Keratinocyte (primary cell): Measurements from ENCODE around the gene PLPP4. TPM values are rescaled to one million over a fixed set of nuclear protein-coding genes. Genes with fewer than 3 reads are reported as not detected.
A peak's percentile ranks its signal among the peaks of the same experiment; 100 is the strongest.

Experiments
- DNase-seq: peaks from one replicate; pipeline ENCODE4 v3.0.0-alpha.2; 2011; ENCODE audit warnings: low read depth, missing footprints, low spot score
- FAIRE-seq: peaks from 2 replicates; lab custom pipeline; 2011; peaks lifted over from hg19 to GRCh38; lab: Jason Lieb, UNC
- H2AFZ ChIP-seq: 2 replicates; pipeline ENCODE4 v1.6.0; 2012; ENCODE audit warnings: low read length, control low read depth, inconsistent platforms; ENCODE audit not compliant: control insufficient read depth
- H3K27ac ChIP-seq: 2 replicates; pipeline ENCODE4 v1.5.1; 2011; ENCODE audit warnings: low read length; ENCODE audit not compliant: control insufficient read depth, insufficient read depth
- H3K27me3 ChIP-seq: 3 replicates; pipeline ENCODE4 v1.6.0; 2011; ENCODE audit warnings: low read length; ENCODE audit not compliant: control insufficient read depth, insufficient read depth; ENCODE audit errors: extremely low read depth
- H3K36me3 ChIP-seq, 2 experiments: 2 replicates in 1 of 2; 3 replicates in 1 of 2; pipeline ENCODE4 v1.5.1; 2011; ENCODE audit warnings: low read length in 2 of 2, mild to moderate bottlenecking in 1 of 2; ENCODE audit not compliant: control insufficient read depth in 2 of 2, insufficient read depth in 2 of 2; ENCODE audit errors: extremely low read depth in 1 of 2
- H3K4me1 ChIP-seq: 3 replicates; pipeline ENCODE4 v1.5.1; 2011; ENCODE audit warnings: low read length; ENCODE audit not compliant: control insufficient read depth, insufficient read depth; ENCODE audit errors: extremely low read depth
- H3K4me2 ChIP-seq: 3 replicates; pipeline ENCODE4 v1.6.0; 2011; ENCODE audit warnings: low read depth, low read length; ENCODE audit not compliant: control insufficient read depth, insufficient read depth; ENCODE audit errors: extremely low read depth
- H3K4me3 ChIP-seq, 3 experiments: fragments of 200-600 bp in 1 of 3; sonication (generic) in 1 of 3; 2 replicates in 2 of 3; 3 replicates in 1 of 3; pipeline ENCODE4 v1.5.1; 2011 to 2016; ENCODE audit warnings: low read length in 3 of 3, mild to moderate bottlenecking in 3 of 3, control low read depth in 2 of 3, inconsistent platforms in 1 of 3, low read depth in 1 of 3, mixed read lengths in 1 of 3, mixed run types in 1 of 3, moderate library complexity in 1 of 3; ENCODE audit not compliant: control insufficient read depth in 2 of 3, insufficient read depth in 2 of 3; ENCODE audit errors: extremely low read depth in 1 of 3
- H3K79me2 ChIP-seq: 2 replicates; pipeline ENCODE4 v1.6.0; 2012; ENCODE audit warnings: low read length; ENCODE audit not compliant: control insufficient read depth, insufficient read depth
- H3K9ac ChIP-seq: 3 replicates; pipeline ENCODE4 v1.6.0; 2011; ENCODE audit warnings: low read length; ENCODE audit not compliant: control insufficient read depth, insufficient read depth; ENCODE audit errors: extremely low read depth
- H3K9me1 ChIP-seq: 3 replicates; pipeline ENCODE4 v1.6.0; 2011; ENCODE audit warnings: low read length; ENCODE audit not compliant: control insufficient read depth, insufficient read depth; ENCODE audit errors: extremely low read depth
- H3K9me3 ChIP-seq: 2 replicates; pipeline ENCODE4 v1.5.1; 2012; ENCODE audit warnings: low read depth, low read length; ENCODE audit not compliant: control insufficient read depth
- H4K20me1 ChIP-seq: 3 replicates; pipeline ENCODE4 v1.6.0; 2011; ENCODE audit warnings: low read length; ENCODE audit not compliant: control insufficient read depth, insufficient read depth; ENCODE audit errors: extremely low read depth
- CTCF ChIP-seq, 3 experiments: IDR thresholded peaks in 1 of 3; conservative IDR thresholded peaks in 1 of 3; optimal IDR thresholded peaks in 1 of 3; 2 replicates in 2 of 3; 3 replicates in 1 of 3; pipeline versions ENCODE3 to v1.5.1; 2011; ENCODE audit warnings: low read length in 3 of 3, mild to moderate bottlenecking in 3 of 3, moderate library complexity in 2 of 3, control low read depth in 1 of 3, inconsistent platforms in 1 of 3; ENCODE audit not compliant: insufficient read depth in 2 of 3; ENCODE audit errors: extremely low read depth in 1 of 3
- EZH2 ChIP-seq: IDR thresholded peaks from one replicate; pipeline ENCODE4 v1.6.1; 2012; ENCODE audit warnings: inconsistent platforms, mild to moderate bottlenecking, low read length, moderate library complexity
- dilution Hi-C: fragments of 300-500 bp; cut with MboI; formaldehyde crosslinking; loops from one replicate; pipeline ENCODE4 v1.7.0; 2020; ENCODE audit warnings: low sequenced_read_pairs; ENCODE audit not compliant: extremely low pct_ligation_motif_present
- polyA plus RNA-seq, 5 experiments: library from polyadenylated mRNA; depleted of rRNA in 3 of 5; stranded (reverse) in 3 of 5; stranded (forward) in 1 of 5; unstranded in 1 of 5; fragments of >200 nt; gene quantifications; 1 replicate in 1 of 5; 2 replicates in 3 of 5; 3 replicates in 1 of 5; pipeline versions ENCODE4 v1.2.1 to v1.2.3, GENCODE V29; 2011 to 2012; ENCODE audit warnings: missing spikeins in 2 of 5, low read depth in 1 of 5, low replicate concordance in 1 of 5

Gene PLPP4
- polyA plus RNA-seq, 1 donor (not counting 4 experiments of a cell fraction or from before 2014, with no cell fraction given), result 0.76 TPM

GRCh38 chr10:120584786-120585185 is 127.8 kb downstream of the PLPP4 start:
- no peak overlapping the region for H2AFZ ChIP-seq
- peaks cover 27% of the 10 kb centered on the region for H3K27me3 ChIP-seq
- H3K9me3 ChIP-seq, result no peaks in the 10 kb centered on the region
- no peak overlapping the region for H3K4me2 ChIP-seq
- H3K79me2 ChIP-seq, result no peaks in the 10 kb centered on the region
- dilution Hi-C loops, result no loop called here
- DNase-seq, result no peak
- peaks cover 8% of the 10 kb centered on the region for H3K4me1 ChIP-seq
- no peaks in the 10 kb centered on the region for H3K36me3 ChIP-seq
- no peak for FAIRE-seq
- no peak overlapping the region for H3K9ac ChIP-seq
- H3K4me3 ChIP-seq, result no peak overlapping the region
- TF ChIP-seq EZH2, result no peak
- H3K27ac ChIP-seq, result no peak overlapping the region
- H3K9me1 ChIP-seq, result no peaks in the 10 kb centered on the region
- H4K20me1 ChIP-seq, result no peaks in the 10 kb centered on the region

DNA sequence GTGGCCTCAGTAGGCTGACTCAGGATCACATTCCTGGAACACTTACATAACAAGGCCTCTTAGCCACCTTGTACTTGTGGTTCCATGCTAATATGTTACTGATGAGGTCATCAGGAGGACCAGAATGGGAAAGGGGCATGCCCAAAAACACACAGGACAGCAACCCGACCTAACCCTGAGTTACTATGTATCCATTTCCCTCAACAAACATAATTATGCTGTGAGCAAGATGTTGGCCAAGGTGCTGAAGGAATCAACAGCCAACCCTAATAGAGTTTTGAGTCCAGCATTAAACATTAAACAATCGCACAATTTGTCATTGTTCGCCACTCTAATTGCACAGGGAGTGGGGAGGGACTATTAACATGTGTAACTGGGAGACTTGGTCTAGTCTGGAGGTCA is 129.4 kb downstream of the PLPP4 start:
- H3K4me2 ChIP-seq, result no peak overlapping the region
- no peak overlapping the region for H3K9ac ChIP-seq
- DNase-seq, result peak; percentile 50
- peak; percentile 64 for FAIRE-seq
- no peaks in the 10 kb centered on the region for H3K79me2 ChIP-seq
- H3K27me3 ChIP-seq, result peaks cover 19% of the 10 kb centered on the region
- no peak overlapping the region for H2AFZ ChIP-seq
- peaks cover 8% of the 10 kb centered on the region for H3K4me1 ChIP-seq
- no peaks in the 10 kb centered on the region for H4K20me1 ChIP-seq
- H3K4me3 ChIP-seq, result no peak overlapping the region
- H3K36me3 ChIP-seq, result no peaks in the 10 kb centered on the region
- no peaks in the 10 kb centered on the region for H3K9me3 ChIP-seq
- TF ChIP-seq EZH2, result no peak
- TF ChIP-seq CTCF (optimal IDR thresholded peaks at IDR 0.05 in 1 of 3, IDR thresholded peaks at IDR 0.05 in 1 of 3, conservative IDR thresholded peaks at IDR 0.05 in 1 of 3; ENCODE audit: extremely low read depth in 1 of 3, insufficient read depth in 2 of 3, low read length in 3 of 3), result no peak
- dilution Hi-C loops, result no loop called here
- H3K27ac ChIP-seq, result no peak overlapping the region
- H3K9me1 ChIP-seq, result no peaks in the 10 kb centered on the region

GRCh38 chr10:120587061-120587460 is 130.0 kb downstream of the PLPP4 start:
- TF ChIP-seq CTCF (optimal IDR thresholded peaks at IDR 0.05 in 1 of 3, IDR thresholded peaks at IDR 0.05 in 1 of 3, conservative IDR thresholded peaks at IDR 0.05 in 1 of 3; ENCODE audit: extremely low read depth in 1 of 3, insufficient read depth in 2 of 3, low read length in 3 of 3) (no peak), EZH2 (no peak)
- Histone ChIP-seq H3K9me1 (no peaks in the 10 kb centered on the region), H3K36me3 (no peaks in the 10 kb centered on the region), H3K27ac (no peak overlapping the region), H3K4me2 (no peak overlapping the region), H4K20me1 (no peaks in the 10 kb centered on the region), H3K4me1 (peaks cover 8% of the 10 kb centered on the region), H3K27me3 (peaks cover 16% of the 10 kb centered on the region), H3K9ac (no peak overlapping the region), H3K9me3 (no peaks in the 10 kb centered on the region), H3K79me2 (no peaks in the 10 kb centered on the region), H2AFZ (no peak overlapping the region), H3K4me3 (no peak overlapping the region)
- dilution Hi-C loops, result no loop called here
- FAIRE-seq (no peak), DNase-seq (no peak)
